HG03280 (cell line): ENCODE measurements around the gene TAF6.
A peak's percentile ranks its signal among the peaks of the same experiment; 100 is the strongest.

Experiments used
- ATAC-seq: cut with Tn5 transposase; IDR thresholded peaks from one replicate; pipeline ENCODE4 v1.9.1; 2021; ENCODE audit warnings: mild to moderate bottlenecking, moderate library complexity; ENCODE audit not compliant: unreplicated experiment

TAF6 gene

DNA sequence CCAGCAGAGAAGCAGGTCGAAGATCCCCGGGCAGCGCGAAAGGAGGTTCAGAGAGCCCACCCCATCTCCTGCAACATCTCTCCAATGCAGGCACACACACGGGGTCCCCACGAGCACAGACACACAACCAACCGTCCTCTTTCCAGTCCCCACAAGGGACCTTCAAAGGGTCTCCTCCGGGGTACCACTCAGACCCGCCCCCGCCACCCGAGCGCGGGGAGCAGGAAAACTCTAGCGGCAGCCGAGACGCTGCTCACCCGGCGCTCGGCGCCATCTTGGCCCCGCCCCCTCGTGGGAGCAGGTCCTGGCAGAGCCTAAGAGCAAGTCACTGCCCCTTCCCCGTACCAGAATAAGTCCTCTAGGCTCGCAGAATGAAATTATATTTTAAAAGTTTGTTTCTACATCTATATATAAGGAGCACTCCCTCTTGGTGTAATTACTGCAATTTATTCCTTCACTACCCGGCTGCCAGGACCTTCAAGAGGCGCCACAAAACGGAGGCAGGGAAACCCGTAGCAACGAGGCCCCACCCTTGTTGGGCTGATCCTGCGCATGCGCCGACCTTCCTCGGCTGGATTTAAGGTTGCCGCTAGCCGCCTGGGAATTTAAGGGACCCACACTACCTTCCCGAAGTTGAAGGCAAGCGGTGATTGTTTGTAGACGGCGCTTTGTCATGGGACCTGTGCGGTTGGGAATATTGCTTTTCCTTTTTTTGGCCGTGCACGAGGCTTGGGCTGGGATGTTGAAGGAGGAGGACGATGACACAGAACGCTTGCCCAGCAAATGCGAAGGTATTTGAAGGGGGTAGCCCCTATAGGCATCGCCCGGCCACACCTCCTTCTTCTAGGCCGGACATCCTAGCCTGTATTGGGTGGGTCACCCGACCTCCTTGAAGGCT, at the start of gene TAF6, which contains the start of gene CNPY4:
TSS of gene TAF6 (minus strand) at position 287 of the 898 bp plus-strand sequence. CDS start 5,149 bp downstream, outside the sequence.
TSS of gene CNPY4 (plus strand) at position 563 of the 898 bp plus-strand sequence. CDS start at position 674, 111 bp downstream.
- peak; percentile 78 for ATAC-seq

DNA sequence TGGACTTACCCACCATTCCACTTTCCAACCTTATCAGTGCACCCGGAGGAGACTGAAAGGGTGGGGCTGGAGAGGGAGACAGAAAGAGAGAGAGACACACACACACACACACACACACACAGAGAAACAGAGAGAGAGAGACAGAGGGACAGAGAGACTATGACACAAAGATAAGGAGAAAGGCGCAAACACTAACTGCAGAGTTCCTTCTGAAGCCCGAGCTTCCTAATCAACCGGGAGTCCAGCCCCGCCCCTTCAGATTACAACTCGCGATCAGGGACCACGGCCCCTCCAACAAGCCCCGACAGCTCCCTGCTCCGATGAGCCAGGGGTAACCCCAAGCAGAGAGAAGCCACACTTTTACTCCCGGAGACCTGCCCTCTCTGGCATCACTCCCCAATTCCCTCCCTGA, 48.8 kb upstream of the TAF6 start:
- ATAC-seq: no peak

DNA sequence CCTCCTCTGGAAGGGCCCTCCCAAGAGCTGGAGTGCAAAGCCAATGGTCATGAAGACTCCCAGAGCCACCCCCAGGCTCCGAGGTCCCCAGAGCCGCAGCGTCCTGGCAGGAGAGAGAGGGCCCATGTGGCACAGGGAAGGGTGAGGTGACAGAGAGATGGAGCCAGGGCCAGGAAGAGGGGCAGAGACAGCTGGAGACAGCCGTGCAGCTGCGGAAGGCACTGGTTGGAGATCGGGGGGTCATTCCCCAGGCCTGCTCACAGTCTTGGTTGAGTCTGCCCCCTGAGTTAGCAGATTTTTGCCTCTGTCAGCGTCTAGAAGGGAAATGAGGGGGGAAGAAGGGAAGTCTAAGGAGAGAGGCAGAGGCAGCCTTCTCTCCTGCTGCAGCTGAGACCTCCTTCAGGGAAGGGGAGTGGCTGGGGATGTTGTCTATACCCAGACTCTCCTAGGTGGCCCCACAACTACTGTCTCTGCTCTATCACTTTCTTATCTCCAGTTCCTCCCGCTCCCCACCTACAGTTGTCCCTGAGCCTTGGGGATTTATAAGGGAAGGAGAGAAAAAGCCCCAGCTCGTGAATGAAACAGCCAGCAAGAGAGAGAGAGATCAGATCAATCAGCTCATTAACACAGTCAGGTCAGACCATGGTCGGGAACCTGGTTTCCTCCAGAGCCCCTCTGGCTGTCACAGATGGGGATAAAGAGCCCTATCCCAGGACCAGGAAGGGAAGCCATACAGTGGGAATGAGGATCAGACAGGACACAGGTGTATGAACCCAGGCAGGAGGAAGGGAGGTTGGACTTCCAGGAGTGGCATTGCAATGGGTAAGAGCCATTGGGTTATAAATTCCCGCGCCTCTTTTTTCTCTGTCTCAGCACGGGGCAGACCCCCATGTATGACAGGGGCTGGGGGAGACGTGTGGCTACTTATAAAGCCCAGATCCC, 48.1 kb upstream of the TAF6 start:
- no peak for ATAC-seq

DNA sequence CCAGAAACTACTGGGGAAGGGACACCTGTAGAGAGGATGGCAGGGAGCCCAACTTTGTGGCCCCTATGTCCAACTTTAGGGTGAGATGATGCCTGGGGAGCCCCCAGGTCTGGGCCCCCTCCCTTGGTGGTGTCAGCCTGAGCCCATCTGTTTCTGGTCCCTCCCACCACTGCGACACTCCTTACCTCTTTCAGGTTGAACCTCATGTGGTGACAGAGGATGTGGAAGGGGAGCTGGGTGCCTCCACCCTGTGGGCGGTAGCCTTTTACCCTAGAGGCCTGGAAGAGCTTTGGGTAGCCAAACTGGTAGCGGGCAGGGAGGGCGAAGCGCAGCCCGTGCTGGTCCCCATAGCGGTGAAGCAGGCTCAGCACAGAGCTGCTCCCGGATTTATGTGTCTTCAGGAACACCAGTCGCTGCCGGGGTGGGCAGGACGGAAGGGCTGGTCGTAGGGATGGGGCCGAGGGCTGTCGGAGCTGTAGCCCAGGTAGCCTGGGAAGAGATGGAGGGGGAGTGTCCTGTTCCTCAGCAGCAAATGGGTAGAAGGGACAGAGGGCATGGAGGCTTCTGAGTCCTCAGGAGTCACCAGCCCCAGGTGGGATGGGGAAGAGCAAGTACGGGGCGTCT, 47.3 kb upstream of the TAF6 start:
- ATAC-seq: no peak

DNA sequence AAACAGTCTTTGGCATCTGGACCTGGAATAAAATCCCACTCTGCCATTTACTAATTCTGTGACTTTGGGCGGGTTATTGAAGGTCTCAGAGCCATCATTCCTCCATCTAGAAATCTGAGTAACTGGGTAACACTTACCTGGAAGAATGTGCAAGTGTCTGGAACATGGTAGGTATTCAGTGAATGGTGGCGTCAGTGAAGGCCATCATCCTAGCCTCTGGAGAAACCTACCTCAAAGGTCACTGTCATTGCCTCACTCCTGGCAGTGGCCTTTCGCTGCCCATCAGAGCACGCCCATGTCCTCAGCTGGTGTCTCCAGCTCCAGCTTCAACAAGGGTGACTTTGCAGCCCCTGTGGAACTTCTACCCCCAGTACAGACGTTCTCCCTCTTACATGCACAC, 44.7 kb upstream of the TAF6 start:
- no peak for ATAC-seq

DNA sequence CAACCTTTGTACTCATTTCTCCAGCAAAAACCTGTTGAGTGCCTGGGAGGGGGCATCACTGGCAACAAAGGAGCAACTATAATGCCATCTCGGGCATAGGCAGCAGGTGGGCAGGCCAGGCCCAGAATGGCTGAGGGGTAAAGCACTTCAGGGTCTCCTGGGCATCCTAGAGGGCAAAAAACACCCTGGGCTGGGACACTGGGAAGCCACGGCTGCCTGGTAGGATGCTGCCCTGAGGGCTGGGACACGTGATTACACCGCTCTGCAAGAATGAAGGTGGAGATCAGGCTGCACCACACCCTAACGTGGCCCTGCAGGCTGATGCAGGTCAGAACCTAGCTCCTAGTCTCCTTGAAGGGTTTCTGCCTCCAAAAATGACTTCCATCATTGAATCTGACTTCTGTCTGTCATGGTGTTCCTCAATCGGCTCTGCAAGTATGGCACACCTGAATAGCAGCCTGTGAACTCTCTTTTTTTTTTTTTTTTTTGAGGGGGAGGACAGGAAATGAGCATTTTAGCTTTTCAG, 43.9 kb upstream of the TAF6 start:
- ATAC-seq: no peak

DNA sequence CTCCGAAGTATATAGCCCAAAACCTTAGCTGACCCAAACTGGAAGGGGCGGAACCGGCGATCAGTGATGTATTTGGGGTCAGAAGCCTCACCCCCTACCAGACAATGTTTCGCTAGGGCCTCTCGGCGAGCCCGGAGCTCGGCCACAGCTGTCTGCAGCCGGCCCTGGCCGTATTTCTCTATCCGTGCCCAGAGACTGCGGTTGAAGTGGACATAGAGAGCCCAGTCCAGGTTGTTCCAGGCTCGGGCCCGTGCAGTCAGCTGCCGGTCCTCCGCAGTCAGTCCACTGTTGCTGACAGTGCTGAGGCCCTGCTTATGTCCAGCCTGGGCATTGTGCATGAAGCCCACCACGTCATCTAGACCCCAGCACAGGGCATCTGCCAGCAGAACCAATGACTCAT, 40.9 kb upstream of the TAF6 start:
- ATAC-seq: no peak

DNA sequence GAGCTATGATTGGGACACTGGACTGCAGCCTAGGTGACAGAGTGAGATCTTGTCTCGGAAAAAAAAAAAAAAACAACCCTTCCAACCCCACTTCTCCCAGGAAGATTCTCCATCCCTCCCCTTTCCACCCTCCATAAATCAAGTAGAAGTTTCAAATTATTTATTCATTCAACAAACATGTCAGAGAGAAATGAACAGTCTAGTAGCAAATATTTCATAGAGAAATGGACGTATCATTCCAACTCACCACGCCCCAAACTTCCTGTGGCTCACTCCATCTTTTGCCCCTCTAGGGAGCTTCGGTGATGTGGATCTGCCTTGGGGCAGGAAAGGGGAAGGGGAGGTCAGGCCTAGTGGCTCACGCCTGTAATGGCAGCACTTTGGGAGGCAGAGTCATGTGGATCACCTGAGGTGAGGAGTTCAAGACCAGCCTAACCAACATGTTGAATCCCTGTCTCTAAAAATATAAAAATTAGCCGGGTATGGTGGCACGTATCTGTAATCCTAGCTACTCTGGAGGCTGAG, 40.0 kb upstream of the TAF6 start:
- no peak for ATAC-seq

DNA sequence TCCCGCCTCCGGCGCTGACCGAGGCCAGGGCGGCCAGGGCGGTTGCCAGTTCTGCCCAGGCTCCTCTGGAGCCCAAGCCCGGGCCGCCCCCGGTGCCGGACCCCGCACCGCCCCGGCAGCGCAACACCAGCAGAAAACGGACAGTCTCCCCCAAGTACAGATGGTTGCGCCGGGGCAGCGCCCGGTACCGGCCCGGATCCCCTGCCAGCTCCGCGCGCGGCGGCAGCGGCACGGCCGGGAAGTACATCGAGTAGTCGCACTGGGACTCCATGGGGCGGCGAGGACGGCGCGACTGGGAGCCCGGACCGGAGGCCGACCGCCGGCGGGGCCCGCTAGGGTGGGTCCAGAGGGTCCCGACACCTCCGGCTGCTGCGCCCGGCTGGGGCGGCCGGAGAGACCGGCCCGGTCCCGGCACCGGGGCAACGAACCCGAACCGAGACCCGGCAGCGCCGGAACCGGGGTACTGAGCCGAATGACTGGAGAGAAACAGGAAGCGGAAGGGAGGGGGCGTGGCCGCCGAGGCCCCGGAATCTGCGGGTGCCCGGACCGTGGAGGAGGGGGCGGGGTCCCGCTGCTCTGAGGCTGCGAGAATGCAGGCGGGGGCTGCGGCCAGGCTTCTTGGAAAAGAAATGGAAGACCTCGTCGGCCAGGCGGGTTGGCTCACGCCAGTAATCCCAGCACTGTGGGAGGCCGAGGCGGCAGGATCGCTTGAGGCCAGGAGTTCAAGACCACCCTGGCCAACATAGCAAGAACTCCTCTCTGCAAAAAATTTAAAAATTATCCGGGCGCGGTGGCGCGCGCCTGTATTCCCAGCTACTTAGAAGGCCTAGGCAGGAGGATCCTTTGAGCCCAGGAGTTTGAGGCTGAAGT, 39.3 kb upstream of the TAF6 start, which contains the start of gene TRAPPC14:
TSS of gene TRAPPC14 (minus strand) at position 495 of the 870 bp plus-strand sequence. CDS start at position 271, 224 bp downstream.
- ATAC-seq: peak; percentile 89

DNA sequence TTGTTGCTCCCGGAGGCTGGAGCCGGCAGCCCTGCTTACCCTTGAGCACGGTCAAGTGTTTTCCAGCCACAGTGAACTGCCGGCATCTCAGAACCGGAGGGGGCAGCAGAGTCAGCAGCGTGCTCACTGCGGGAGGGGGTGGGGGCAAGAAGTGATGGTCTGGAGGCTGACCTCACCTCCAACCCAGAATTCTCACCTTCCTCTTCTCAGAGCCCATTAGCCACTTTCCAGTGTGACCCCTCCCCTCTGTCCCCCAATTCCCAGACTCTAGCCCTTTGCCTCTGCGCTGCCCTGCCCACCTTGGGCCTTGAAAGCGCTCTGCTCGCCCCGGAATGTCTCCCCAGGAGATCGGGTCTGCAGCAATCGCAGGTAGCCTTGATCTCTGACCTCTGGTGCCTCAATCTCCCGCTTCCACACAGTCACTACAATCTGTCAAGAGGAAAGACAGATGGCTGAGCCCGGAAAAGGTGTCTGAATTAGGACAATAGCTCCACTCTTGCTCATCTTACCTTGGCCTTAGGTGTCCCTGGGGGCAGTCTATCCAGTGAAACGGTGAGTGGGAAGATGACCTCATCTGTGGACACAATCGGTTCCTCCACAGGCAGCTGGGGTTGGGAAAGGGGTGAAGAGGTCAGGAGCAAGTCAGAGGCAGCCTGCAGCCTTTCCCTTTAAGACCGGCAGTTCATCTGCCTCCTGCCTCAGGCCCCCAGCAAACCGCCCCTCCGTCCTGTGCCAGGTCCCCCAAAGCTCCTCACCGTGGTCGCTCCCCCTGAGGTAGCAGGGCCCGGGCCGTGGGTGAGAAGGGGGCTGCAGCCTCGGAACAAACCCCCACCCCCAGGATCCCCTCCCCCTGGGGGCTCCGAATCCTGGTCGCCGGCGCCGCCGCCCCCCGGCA, 38.4 kb upstream of the TAF6 start:
- ATAC-seq: no peak

DNA sequence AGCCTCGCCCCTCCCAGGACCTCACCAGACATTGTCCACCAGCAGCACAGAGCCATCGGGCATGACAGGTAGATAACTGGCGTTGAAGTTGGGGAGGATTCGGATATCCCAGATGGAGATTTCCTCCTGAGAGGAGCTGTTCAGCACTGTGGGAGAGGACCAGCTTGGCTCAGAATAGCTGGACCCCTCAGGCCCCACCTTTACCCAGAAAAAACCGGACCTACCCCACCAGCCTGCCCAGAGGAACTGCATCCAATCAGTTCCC, 37.8 kb upstream of the TAF6 start:
- no peak for ATAC-seq

DNA sequence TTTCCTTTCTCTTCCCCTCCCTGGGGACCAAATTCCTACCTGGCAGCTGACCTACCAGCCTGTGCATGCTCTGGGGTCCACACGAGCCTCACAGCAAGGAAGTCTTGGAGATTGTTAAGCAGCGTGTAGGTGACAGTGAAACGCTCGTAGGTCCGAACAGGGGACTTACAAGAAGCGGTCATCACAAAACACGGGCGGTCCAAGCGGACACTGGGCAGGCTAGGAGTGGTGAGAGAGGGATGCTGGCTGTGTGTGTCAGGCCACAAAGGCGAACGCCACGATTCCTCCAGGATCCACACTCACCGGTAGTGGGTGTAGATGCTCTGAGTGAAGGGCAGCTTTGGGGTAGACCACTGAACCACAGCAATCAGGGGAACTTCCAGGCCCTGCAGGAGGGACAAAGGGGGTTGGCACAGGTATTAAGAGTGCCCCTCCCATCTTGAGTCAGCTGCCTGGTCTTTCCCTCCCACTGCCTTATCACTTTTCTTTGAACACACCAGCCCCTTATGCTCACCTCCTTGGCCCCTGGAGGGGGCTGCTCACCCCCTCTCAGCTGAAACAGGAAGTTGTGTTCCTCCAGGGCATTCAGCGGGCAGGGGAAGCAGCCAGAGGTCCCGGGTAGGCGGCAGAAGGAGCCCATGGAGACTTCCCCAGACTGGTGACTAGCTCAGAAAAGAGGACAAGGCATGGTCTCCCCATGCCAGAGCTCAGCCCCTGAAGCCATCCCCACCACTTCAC, 37.3 kb upstream of the TAF6 start:
- no peak for ATAC-seq

DNA sequence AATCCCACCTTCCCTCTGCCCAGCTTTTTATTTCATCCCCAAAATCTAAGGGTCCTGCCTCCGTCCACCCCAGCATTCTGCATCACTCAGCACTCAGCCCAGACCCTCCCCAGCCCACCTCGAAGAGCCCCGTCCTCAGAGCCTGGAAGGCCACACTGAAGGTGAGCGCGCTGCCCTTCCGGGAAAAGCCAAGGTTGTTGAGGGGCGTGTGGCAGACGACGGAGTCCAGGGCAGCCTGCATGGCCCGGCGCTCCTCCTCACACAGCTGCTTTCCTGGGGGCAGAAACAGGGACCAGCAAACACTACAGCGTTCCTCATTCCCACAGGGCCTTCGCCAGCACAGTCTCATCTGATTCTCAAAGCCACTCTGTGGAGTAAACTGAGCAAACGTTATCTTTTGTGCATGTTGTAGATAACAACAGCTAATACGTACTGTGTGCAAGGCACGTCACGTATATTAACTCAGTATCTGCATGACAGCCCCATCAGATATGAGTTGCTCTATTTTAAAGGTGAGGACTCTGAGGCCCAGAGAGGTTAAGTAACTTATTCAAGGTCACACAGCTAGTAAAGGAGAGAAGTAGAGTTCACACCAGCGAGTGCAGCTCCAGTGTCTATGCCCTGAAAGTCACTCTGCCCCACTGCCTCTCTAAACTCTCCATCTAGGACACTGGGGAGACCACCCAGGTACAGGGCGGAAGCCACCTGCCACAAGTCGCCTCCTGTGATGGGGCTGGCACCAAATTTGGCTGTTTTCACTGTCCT, 36.6 kb upstream of the TAF6 start:
- ATAC-seq: no peak

DNA sequence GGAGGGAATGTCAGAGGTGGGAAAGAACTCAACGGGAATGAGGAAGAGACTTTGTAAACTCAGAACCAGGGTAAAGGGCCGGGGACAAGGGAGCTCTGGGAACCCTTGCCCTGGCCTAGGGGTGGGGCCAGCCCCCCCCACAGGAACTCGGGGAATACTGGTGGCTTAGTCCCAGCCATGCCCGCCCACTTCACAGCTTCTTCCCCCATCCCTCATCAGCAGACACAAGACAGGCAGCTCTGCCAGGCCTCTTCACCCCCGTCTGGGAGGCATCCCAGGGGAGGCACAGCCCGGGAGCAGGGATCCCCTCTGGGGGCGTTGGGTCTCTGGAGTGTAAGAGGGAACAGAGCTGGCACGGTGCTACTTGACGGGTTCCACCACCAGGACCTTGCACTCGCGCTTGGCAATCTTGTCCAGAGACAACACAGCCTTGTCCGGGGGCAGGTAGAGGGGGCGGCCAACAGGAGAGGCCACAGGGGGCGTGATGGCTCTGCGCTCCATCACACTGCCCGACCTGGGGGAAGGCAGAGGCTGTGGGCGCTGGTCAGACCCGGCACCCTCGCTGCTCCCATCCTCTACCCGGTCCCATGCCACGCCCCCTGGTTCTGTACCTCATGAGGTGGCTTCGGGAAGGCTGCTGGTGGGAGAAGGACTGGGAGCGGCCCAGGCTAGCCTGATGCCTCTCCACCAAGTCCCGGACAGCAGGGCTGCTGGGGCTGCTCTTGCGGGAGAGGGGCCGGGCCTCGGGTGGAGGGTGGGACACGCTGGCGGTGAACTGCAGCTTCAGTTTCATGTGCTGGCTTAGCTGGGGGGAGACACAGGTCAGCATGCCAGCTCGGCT, 35.7 kb upstream of the TAF6 start:
- ATAC-seq: no peak

DNA sequence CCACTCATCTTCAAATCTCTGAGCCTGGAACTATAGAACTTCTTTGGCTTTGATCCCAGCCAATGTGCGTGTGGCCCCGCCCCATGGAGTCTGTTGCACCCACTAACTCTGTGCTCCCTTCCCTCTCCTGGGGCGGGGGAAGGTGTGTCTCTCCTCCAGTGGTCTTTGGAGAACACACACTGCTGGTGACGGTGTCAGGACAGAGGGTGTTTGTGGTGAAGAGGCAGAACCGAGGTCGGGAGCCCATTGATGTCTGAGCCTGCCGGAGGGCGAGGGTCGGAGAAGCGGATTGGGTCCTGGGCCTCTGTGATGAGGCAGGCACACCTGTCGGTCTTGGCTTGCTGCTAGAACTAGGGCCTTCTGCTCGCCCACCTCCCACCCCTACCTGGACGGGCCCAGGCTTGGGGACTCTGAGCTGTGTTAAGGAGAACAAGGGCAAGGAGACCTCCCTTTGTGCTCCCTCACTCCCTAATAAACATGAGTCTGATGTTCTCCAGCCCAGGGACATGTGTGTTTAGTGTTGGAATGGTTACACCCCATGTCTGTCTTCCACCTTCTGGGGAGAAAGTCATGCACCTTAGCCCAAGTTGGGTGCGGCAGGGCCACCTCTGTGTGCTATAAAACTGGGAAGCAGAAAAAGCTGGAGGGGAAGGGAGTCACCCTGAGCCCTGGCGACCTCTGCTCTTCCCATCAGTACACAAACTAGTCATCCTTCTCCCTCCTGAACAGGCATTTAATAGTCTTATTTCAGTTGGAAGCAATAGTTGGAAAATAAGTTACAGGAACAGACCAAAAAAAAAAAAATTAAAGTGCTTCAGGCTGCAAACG, 34.8 kb upstream of the TAF6 start:
- ATAC-seq: no peak
